ENCODE data around the gene DPP10. TPM values are rescaled to one million over a fixed set of nuclear protein-coding genes. Genes with fewer than 3 reads are reported as not detected.

Gene DPP10
- total and polyA plus RNA-seq, 10 of the 15 experiments (the other 5 are each of a cell fraction or from before 2014, with no cell fraction given) = not detected

DNA sequence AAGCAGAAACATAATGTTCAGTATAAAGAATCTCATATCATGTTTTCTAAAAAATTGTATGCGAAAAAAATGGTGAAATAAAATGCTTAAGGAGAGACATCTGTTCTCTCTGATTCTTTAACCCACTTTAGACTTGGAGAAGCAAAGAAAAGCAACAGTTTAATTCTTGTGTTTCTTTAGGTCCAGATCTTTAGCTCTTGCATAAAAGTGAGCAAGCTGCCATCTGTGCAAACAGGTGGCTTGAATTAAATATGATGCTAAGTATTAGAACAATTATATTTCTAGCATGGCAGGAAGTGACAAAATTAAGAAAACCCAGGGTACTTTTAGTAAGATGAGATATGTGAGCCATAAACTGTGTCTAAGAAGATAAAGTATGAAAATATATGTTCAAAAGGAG lies 1038.3 kb downstream of the DPP10 start (continued):
- TF ChIP-seq, protein P1, sequence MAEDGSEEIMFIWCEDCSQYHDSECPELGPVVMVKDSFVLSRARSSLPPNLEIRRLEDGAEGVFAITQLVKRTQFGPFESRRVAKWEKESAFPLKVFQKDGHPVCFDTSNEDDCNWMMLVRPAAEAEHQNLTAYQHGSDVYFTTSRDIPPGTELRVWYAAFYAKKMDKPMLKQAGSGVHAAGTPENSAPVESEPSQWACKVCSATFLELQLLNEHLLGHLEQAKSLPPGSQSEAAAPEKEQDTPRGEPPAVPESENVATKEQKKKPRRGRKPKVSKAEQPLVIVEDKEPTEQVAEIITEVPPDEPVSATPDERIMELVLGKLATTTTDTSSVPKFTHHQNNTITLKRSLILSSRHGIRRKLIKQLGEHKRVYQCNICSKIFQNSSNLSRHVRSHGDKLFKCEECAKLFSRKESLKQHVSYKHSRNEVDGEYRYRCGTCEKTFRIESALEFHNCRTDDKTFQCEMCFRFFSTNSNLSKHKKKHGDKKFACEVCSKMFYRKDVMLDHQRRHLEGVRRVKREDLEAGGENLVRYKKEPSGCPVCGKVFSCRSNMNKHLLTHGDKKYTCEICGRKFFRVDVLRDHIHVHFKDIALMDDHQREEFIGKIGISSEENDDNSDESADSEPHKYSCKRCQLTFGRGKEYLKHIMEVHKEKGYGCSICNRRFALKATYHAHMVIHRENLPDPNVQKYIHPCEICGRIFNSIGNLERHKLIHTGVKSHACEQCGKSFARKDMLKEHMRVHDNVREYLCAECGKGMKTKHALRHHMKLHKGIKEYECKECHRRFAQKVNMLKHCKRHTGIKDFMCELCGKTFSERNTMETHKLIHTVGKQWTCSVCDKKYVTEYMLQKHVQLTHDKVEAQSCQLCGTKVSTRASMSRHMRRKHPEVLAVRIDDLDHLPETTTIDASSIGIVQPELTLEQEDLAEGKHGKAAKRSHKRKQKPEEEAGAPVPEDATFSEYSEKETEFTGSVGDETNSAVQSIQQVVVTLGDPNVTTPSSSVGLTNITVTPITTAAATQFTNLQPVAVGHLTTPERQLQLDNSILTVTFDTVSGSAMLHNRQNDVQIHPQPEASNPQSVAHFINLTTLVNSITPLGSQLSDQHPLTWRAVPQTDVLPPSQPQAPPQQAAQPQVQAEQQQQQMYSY (CRISPR knock-in tag; IDR thresholded peaks at IDR 0.05) = no peak
- TF ChIP-seq, protein P2, sequence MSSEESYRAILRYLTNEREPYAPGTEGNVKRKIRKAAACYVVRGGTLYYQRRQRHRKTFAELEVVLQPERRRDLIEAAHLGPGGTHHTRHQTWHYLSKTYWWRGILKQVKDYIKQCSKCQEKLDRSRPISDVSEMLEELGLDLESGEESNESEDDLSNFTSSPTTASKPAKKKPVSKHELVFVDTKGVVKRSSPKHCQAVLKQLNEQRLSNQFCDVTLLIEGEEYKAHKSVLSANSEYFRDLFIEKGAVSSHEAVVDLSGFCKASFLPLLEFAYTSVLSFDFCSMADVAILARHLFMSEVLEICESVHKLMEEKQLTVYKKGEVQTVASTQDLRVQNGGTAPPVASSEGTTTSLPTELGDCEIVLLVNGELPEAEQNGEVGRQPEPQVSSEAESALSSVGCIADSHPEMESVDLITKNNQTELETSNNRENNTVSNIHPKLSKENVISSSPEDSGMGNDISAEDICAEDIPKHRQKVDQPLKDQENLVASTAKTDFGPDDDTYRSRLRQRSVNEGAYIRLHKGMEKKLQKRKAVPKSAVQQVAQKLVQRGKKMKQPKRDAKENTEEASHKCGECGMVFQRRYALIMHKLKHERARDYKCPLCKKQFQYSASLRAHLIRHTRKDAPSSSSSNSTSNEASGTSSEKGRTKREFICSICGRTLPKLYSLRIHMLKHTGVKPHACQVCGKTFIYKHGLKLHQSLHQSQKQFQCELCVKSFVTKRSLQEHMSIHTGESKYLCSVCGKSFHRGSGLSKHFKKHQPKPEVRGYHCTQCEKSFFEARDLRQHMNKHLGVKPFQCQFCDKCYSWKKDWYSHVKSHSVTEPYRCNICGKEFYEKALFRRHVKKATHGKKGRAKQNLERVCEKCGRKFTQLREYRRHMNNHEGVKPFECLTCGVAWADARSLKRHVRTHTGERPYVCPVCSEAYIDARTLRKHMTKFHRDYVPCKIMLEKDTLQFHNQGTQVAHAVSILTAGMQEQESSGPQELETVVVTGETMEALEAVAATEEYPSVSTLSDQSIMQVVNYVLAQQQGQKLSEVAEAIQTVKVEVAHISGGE (CRISPR knock-in tag; IDR thresholded peaks at IDR 0.05) = no peak
- TF ChIP-seq, protein P3, sequence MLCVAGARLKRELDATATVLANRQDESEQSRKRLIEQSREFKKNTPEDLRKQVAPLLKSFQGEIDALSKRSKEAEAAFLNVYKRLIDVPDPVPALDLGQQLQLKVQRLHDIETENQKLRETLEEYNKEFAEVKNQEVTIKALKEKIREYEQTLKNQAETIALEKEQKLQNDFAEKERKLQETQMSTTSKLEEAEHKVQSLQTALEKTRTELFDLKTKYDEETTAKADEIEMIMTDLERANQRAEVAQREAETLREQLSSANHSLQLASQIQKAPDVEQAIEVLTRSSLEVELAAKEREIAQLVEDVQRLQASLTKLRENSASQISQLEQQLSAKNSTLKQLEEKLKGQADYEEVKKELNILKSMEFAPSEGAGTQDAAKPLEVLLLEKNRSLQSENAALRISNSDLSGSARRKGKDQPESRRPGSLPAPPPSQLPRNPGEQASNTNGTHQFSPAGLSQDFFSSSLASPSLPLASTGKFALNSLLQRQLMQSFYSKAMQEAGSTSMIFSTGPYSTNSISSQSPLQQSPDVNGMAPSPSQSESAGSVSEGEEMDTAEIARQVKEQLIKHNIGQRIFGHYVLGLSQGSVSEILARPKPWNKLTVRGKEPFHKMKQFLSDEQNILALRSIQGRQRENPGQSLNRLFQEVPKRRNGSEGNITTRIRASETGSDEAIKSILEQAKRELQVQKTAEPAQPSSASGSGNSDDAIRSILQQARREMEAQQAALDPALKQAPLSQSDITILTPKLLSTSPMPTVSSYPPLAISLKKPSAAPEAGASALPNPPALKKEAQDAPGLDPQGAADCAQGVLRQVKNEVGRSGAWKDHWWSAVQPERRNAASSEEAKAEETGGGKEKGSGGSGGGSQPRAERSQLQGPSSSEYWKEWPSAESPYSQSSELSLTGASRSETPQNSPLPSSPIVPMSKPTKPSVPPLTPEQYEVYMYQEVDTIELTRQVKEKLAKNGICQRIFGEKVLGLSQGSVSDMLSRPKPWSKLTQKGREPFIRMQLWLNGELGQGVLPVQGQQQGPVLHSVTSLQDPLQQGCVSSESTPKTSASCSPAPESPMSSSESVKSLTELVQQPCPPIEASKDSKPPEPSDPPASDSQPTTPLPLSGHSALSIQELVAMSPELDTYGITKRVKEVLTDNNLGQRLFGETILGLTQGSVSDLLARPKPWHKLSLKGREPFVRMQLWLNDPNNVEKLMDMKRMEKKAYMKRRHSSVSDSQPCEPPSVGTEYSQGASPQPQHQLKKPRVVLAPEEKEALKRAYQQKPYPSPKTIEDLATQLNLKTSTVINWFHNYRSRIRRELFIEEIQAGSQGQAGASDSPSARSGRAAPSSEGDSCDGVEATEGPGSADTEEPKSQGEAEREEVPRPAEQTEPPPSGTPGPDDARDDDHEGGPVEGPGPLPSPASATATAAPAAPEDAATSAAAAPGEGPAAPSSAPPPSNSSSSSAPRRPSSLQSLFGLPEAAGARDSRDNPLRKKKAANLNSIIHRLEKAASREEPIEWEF (IDR thresholded peaks at IDR 0.05; ENCODE audit: insufficient replicate concordance, low read depth, low read length) = no peak

Data from GM12878 (cell line).